NCI-H2107 (cell line): ENCODE results near the gene MISP3.
"Not testable (repeated sequence)": the region's sequence is repeated elsewhere in the genome, so short reads cannot be mapped to it uniquely, and the experiment has no call there.

Experiments
- DNase-seq: peaks from one replicate; lab custom pipeline; 2025; lab: John Stamatoyannopoulos, UW

The MISP3 gene

DNA sequence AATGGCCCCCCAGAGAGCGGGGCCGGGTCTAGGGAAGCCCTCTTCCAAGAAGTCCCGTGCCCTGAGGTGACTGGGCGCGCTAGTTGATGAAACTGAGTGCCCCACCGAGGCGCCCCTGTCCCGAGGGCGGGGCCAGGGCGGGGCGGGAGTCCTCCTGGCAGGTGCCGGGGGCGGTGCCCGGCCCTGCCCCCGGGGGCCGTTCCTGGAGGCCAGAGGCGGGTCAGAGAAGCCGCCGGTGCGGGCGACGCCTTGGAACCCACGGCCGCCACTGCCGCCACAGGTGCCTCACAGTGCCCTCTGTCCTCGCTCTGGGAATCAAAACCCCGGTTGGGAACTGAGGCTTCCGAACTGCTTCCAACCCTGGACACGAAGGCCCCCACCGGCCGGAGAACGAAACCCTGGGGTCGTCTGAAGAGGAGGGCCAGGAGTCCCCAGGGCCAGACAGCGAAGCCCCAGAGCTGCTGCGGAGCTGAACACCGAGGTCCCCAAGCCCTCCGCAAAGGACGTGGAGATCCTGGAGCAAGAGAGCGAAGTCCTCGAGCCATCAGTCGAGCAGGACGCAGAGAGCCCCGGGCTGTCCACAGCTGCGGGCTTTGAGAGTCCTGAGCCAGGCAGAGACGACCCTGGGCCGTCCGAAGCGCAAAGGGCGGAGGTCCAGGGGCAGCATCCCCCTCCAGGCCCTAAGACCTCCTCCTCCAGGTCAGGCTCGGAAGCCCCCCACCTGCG is at the start of gene MISP3:
Gene MISP3, plus strand, starts transcription at position 252 of the 726 bp plus-strand sequence. CDS start 524 bp downstream, outside the sequence.
- DNase-seq = no peak

DNA sequence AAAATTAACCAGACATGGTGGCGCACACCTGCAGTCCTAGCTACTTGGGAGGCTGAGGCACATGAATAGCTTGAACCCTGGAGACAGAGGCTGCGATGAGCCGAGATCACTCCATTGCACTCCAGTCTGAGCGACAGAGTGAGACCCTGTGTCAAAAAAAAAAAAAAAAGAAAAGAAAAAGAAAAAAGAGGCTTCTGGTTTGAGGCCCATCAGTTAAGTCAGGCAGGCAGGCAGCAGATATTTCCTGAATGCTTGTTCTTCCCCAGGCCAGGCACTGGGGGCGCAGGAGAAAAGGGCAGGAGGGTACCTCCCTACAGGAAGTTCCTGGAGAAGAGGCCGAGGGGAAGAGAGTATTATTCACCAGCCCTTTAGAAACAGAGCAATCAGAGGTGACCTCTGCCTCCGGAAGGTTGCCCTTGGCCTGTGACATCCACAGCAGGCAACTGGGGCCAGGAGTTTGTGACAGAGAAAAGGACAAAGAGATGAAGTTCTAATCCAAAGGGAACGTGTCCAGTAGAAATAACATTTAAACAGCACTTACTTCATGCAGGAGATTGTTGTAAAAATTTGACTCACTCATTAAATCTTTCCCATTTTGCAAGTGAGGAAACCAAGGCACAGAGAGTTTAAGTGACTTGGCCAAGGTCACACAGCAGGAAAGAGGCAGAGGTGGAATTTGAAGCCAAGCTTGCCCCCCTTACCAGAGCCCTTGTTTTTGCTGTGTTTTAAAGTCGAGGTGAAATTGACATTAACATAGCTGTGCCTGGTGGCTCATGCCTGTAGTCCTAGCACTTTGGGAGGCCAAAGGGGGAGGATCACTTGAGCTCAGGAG is 49.0 kb upstream of the MISP3 start:
- DNase-seq = no peak

DNA sequence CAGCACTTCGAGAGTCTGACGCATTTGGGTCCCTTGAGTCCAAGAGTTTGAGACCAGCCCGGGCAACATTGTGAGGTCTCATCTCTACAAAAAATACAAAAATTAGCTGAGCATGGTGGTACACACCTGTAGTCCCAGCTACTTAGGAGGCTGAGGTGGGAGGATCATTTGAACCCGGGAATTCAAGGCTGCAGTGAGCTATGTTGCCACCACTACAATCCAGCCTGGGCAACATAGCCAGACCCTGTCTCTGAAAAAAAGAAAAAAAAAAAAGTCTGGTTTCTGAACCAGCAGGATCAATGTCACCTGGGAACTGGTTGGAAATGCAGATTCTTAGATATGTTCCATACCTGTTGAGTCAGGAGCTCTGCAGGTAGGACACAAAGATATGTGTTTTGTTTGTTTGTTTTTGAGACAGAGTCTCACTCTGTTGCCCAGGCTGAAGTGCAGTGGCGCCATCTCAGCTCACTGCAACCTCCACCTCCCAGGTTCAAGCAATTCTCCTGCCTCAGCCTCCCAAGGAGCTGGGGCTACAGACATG is 45.9 kb upstream of the MISP3 start:
- not testable (repeated sequence) for DNase-seq

DNA sequence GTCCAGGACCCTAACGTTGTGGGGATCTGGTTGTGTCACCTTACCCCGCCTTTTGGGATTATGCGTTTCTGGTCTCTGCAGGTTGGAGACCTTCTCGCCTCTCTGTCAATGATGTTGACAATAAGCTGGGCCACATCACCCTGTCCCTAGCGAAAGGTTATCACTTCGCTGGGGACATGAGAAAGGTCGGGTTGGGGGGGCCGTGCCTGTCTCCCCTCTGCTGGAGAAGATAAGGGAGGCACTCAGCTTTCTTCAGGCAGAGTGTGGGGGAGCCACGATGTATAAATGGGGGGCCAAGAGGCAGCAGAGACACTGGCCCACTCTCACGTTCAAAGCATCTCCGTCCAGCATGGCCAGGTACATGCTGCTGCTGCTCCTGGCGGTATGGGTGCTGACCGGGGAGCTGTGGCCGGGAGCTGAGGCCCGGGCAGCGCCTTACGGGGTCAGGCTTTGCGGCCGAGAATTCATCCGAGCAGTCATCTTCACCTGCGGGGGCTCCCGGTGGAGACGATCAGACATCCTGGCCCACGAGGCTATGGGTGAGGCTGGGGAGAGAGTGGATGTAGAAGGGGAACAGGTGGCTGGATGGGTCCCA is 44.6 kb upstream of the MISP3 start, which contains the start of gene RLN3:
Gene RLN3, plus strand, starts transcription at position 293 of the 595 bp plus-strand sequence. Its CDS starts 57 bp downstream, at position 350.
- DNase-seq = no peak

DNA sequence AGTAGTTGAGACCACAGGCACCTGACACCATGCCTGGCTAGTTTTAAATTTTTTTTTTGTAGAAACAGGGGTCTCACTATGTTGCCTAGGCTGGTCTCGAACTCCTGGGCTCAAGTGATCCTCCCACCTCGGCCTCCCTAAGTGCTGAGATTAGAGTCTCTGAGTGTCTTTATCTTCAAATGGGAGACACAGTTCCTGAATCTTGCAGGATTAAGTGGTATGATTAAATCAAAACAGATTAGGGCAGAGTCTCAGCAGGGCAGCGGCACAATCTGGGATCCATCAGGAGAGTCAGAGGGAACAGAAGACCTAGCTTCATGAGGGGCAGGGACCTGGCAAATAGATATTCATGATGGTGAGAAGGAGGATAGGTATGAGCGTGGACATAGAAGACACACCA is 43.7 kb upstream of the MISP3 start:
- DNase-seq = no peak

DNA sequence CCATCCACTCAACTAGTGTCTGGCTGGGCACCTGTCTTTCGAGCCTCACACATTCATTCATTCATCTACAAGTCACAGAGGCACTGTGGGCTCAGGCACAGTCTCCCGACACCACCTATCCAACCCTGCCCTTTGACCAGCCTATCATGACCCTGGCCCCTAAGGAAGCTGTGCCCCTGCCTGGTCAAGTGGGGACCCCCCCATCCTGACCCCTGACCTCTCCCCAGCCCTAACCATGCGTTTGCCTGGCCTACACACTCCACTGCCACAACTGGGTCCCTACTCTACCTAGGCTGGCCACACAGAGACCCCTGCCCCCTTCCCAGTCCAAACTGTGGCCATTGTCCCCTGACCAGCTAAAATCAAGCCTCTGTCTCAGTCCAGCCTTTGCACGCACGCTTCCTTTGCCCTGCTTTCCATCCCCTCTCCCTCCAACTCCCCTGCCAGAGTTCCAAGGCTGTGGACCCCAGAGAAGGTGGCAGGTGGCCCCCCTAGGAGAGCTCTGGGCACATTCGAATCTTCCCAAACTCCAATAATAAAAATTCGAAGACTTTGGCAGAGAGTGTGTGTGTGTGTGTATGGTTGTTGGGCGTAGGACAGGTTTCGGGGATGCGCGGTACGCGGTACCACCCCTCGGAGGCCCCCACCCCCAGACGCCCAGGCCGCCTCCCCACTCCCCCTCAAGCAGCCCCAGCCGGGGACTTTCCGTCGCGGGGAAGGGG is 41.4 kb upstream of the MISP3 start:
- no peak for DNase-seq

DNA sequence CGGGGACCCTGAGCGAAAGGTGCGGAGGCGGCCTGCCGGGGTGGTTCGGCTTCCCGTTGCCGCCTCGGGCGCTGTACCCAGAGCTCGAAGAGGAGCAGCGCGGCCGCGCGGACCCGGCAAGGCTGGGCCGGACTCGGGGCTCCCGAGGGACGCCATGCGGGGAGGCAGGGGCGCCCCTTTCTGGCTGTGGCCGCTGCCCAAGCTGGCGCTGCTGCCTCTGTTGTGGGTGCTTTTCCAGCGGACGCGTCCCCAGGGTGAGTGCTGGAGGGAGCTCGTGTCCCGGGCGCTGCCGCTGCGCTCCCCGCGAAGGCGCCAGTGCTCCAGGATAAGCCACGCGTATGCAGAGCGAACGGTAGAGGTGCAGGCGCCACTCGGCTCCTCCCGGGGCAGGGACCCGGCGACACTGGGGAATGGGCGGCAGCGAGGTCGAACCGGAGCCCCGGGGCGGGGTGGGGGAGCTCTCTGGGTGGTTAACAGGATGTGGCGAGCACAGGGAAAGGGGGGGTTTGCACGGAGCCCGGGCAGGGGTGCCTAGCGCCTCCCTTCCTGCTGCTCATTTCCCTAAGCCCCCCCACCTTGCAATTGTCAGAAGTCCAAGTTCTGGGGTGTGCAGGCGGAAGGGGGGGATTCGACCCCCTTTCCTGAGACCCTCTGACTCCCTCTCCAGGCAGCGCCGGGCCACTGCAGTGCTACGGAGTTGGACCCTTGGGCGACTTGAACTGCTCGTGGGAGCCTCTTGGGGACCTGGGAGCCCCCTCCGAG is 40.7 kb upstream of the MISP3 start, which contains the start of gene IL27RA:
Gene IL27RA, plus strand, starts transcription at position 44 of the 762 bp plus-strand sequence. Its CDS starts 111 bp downstream, at position 155.
- no peak for DNase-seq

DNA sequence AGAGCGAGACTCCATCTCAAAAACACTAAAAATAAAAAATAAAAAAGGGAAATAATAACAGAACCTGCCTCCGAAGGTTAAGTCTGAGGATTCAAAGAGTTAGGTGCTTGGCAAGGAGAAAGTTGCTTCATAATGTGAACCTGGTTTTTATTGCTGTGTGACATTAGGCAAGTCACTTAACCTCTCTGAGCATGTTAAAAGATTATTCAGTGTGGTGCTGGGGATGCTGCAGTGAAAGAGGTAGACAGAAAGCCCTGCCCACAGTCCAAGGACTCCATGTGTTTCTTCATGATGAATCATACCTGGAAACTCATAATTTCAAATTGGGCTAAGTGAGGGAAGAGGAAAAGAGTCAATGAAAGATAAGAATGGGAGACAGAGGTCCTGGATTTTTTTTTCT is 38.6 kb upstream of the MISP3 start:
- DNase-seq = no peak

DNA sequence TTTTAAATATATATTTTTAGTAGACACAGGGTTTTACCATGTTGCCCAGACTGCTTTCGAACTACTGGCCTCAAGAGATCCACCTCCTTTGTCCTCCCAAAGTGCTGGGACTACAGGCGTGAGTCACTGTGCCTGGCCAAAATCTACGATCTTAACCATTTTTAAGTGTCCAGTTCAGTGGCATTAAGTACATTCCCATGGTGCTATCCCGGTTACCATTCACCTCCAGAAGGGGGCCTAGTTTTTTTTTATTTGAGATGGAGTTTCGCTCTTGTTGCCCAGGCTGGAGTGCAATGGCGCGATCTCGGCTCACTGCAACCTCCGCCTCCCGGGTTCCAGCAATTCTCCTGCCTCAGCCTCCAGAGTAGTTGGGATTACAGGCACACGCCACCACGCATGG is 37.4 kb upstream of the MISP3 start:
- not testable (repeated sequence) for DNase-seq

DNA sequence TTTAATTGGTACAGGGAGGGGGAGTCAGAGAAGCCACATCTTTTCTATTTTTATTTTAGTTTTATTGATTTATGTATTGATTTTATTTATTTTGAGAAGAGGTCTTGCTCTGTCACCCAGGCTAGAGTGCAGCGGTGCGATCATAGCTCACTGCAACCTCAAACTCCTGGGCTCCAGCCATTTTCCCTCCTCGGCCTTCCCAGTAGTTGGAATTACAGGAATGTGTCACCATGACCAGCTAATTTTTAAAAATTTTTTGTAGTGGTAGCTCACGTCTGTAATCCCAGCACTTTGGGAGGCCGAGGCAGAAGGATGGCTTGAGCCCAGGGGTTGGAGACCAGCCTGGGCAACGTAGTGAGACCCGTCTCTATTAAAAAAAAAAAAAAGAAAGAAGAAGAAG is 36.9 kb upstream of the MISP3 start:
- no peak for DNase-seq

DNA sequence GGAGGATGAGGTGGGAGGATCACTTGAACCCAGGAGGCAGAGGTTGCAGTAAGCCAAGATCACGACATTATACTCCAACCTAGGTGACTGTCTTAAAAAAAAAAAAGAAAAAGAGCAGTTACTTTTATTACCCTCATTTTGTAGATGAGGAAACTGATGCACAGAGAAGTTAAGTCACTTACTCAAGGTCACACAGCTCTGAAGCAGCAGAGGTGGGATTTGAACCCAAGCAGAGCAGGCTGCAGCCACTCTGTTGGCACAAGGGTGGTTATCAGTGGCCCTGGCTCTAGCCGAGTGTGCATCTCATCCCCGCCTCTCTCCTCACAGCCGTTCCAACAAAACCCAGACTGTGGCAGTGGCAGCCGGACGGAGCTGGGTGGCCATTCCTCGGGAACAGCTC is 33.4 kb upstream of the MISP3 start:
- DNase-seq = no peak

DNA sequence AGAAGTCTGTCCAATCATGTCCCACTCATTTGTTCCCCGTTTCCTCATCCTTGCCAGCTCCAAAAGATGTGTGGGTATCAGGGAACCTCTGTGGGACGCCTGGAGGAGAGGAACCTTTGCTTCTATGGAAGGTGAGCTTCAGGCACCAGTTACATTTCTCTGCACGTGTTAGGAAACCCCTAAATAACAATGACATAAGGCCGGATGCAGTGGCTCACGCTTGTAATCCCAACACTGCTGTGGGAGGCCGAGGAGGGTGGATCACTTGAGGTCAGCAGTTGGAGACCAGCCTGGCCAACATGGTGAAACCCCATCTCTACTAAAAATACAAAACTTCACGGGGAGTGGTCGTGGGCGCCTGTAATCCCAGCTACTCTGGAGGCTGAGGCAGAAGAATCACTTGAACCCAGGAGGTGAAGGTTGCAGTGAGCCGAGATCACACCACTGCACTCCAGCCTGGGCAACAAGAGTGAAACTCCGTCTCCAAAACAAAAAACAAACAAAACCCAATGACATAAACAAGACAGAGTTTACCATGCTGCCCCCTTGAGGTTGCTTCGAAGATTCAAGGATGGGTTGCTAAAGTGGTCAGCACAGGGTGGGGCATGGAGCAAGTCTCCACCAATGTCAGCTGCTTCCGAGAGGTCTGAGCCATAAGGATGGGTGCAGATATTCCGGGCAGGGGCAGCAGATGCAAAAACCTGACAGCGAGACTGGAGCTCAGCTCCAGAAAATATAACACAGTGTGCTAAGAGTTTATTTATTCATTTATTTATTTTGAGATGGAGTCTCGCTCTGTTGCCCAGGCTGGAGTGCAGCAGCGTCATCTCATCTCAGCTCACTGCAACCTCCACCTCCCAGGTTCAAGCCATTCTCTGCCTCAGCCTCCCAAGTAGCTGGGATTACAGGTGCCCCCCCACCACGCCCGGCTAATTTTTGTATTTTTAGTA is 29.7 kb upstream of the MISP3 start:
- not testable (repeated sequence) for DNase-seq

DNA sequence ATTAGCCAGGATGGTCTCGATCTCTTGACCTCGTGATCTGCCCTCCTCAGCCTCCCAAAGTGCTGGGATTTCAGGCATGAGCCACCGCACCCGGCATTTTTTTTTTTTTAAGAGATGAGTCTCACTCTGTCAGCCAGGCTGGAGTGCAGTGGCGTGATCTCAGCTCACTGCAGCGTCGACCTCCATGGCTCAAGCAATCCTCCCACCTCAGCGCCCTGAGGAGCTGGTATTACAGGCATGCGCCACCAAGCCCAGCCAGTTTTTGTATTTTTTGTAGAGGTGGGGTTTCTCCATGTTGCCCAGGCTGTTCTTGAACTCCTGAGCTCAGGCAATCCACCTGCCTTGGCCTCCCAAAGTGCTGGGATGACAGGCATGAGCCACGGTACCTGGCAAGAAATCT is 24.7 kb upstream of the MISP3 start:
- DNase-seq = not testable (repeated sequence)

DNA sequence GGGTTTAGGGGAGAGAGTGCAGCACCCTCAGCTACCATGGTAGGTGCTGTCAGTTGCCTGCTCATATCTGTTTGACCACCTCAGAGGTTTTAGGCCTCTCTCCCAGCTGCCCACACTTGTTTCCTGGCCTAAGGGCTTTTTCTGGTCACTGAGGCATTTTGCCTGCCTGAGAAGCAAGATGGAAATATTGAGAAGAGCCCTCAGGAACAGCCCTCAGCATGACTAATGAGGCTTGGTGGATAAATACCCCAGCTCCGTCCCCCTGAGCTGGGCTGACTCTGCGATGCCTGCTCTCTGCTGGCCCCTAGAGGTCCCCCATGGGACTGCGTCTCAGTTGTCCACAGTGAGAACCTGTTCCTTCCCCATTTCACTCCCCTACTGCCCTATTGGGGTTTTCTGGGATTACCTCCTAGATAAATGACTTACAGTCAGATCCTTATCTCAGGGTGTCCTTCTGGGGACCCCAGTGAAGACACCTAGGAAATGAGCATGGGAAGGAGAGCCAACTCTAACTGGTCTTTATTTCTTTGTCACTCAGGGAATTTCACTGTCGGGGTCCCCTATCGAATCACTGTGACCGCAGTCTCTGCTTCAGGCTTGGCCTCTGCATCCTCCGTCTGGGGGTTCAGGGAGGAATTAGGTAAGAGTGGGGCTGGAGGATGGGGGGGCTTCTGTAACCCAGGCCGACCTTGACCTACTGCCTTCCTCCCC is 24.0 kb upstream of the MISP3 start:
- DNase-seq = no peak

DNA sequence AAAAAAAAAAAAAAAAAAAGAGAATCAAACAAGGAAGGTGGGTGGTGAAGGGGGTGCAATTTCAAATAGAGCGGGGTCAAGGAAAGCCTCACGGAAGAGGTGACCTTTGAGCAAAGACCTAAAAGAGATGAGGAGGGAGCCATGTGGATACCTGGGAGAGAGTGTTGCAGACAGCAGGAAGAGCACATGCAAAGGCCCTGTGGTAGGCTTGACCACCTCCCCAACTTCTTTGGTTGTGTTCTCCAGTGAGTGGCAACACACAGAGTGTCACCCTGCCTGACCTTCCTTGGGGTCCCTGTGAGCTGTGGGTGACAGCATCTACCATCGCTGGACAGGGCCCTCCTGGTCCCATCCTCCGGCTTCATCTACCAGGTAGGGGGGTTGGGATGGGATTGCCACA is 22.1 kb upstream of the MISP3 start:
- DNase-seq = no peak

DNA sequence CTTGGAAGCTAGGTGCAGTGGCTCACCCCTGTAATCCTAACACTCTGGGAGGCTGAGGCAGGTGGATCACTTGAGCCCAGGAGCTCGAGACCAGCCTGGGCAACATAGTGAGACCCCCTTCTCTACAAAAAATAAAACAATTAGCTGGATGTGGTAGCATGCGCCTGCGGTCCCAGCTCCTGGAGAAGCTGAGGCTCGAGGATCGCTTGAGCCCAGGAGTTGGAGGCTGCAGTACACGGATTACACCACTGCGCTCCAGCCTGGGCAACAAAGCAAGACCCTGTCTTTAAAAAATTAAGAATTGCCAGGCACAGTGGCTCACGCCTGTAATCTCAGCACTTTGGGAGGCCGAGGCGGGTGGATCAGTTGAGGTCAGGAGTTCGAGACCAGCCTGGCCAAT is 21.6 kb upstream of the MISP3 start:
- not testable (repeated sequence) for DNase-seq

DNA sequence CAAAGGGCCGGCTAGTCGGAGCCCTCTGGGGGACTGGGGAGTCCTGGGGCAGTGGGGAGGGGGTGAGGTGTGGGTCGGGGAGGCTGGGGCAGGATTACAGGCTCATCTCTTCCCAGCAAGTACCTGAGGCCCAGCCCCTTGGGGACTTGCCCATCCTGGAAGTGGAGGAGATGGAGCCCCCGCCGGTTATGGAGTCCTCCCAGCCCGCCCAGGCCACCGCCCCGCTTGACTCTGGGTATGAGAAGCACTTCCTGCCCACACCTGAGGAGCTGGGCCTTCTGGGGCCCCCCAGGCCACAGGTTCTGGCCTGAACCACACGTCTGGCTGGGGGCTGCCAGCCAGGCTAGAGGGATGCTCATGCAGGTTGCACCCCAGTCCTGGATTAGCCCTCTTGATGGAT is 20.6 kb upstream of the MISP3 start:
- no peak for DNase-seq

DNA sequence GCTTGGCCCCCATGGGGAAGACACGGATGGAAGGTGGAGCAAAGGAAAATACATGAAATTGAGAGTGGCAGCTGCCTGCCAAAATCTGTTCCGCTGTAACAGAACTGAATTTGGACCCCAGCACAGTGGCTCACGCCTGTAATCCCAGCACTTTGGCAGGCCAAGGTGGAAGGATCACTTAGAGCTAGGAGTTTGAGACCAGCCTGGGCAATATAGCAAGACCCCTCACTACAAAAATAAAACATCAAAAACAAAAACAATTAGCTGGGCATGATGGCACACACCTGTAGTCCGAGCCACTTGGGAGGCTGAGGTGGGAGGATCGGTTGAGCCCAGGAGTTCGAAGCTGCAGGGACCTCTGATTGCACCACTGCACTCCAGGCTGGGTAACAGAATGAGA is 20.1 kb upstream of the MISP3 start:
- DNase-seq = no peak

DNA sequence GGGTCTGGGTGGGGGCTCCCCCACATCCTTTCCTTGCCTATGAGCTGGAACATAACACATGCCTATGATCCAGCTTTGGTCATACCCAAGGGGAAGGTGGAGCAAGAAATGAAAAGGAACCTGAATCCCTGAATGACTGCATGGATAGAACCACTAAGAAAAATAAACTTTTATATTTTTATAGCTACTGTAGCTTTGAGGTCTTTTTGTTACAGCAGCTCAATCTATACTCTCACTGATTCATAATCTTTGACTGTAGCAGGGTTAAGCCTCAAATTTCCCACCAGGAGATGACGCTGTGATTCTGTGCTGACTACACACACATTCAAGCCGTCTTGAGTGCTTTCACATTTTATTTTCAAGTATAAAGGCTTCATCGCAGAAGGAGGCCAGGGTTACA is 19.6 kb upstream of the MISP3 start:
- DNase-seq = no peak
